Colonic mucosa (tissue), 4 donors: ENCODE data around the gene NT5DC1. TPM values are rescaled to one million over a fixed set of nuclear protein-coding genes. Genes with fewer than 3 reads are reported as not detected.

Experiments used
- DNase-seq: peaks from one replicate; pipeline ENCODE4 v3.0.0-alpha.2; 2020
- H3K27ac ChIP-seq: fragments of 200-600 bp; one replicate; pipeline ENCODE4 v1.8.0; 2021
- H3K27me3 ChIP-seq: fragments of 200-600 bp; one replicate; pipeline ENCODE4 v1.8.0; 2021
- H3K36me3 ChIP-seq: fragments of 200-600 bp; one replicate; pipeline ENCODE4 v1.8.0; 2021
- H3K4me1 ChIP-seq: fragments of 200-600 bp; one replicate; pipeline ENCODE4 v1.8.0; 2021; ENCODE audit warnings: mild to moderate bottlenecking
- H3K4me3 ChIP-seq: fragments of 200-600 bp; one replicate; pipeline ENCODE4 v1.8.0; 2021
- H3K9ac ChIP-seq, 2 donors: one replicate each; pipeline ENCODE4 v1.7.0; 2013; ENCODE audit warnings: control low read depth in 2 of 2, low read depth in 2 of 2, low read length in 2 of 2
- H3K9me3 ChIP-seq: fragments of 200-600 bp; one replicate; pipeline ENCODE4 v1.8.0; 2021
- CTCF ChIP-seq: fragments of 200-600 bp; IDR thresholded peaks from one replicate; pipeline ENCODE4 v1.8.0; 2022; ENCODE audit warnings: antibody characterized with exemption, mild to moderate bottlenecking
- intact Hi-C: fragments of 100-400 bp; cut with DNase I; formaldehyde crosslinking; loops from one replicate; pipeline ENCODE4 v1.14.1; 2022
- total RNA-seq, 2 donors: library from RNA; stranded (reverse); fragmentation: NEBNext Ultra II Directional in 1 of 2; extraction: Animal tissue kit (Norgen Biotek cat#: 25700) in 1 of 2; gene quantifications; one replicate each; pipeline ENCODE4 v1.2.1, GENCODE V29; 2021
- donor health status: healthy.
- donor health status: DM: no; HTN: no; CAD: no.
- donor health status: DM: no; HTN: no; CAD: no.

NT5DC1 gene
- total RNA-seq = 10 to 100 TPM; 49.8 to 50.1 TPM

- Histone ChIP-seq H3K4me3 (peak within 1 kb of the TSS; percentile 89), H3K9me3 (no peaks in the 10 kb centered on the region), H3K4me1 (peaks cover 7% of the 10 kb centered on the region), H3K27ac (peak within 1 kb of the TSS; percentile 97), H3K27me3 (no peaks in the 10 kb centered on the region), H3K36me3 (no peaks in the 10 kb centered on the region), H3K9ac (peak within 1 kb of the TSS; percentile 76 to 87)
- intact Hi-C loops = no loop called here
- TF ChIP-seq CTCF = peak; percentile 27
- DNase-seq = peak; percentile 90
These were observed at the start of gene NT5DC1 for GRCh38 chr6:116100419-116101301. Gene NT5DC1 (plus strand): TSS chr6:116100853. CDS start chr6:116100931, 78 bp downstream.

GRCh38 chr6:116051244-116051643, 49.4 kb upstream of the NT5DC1 start:
- Histone ChIP-seq H3K9me3 (no peaks in the 10 kb centered on the region), H3K27me3 (no peaks in the 10 kb centered on the region), H3K4me3 (no peak overlapping the region), H3K36me3 (no peaks in the 10 kb centered on the region), H3K4me1 (peaks cover 4% of the 10 kb centered on the region), H3K9ac (no peak overlapping the region), H3K27ac (no peak overlapping the region)
- no peak for DNase-seq
- no peak for TF ChIP-seq CTCF
- intact Hi-C loops = no loop called here

- Histone ChIP-seq H3K9me3 (no peaks in the 10 kb centered on the region), H3K36me3 (no peaks in the 10 kb centered on the region), H3K27me3 (no peaks in the 10 kb centered on the region), H3K27ac (no peak overlapping the region), H3K4me3 (no peak overlapping the region), H3K4me1 (no peaks in the 10 kb centered on the region), H3K9ac (no peak overlapping the region)
- intact Hi-C loops = no loop called here
- no peak for DNase-seq
- no peak for TF ChIP-seq CTCF
These were observed 45.1 kb upstream of the NT5DC1 start for GRCh38 chr6:116055513-116055912.

- no peaks in the 10 kb centered on the region for H3K4me1 ChIP-seq
- DNase-seq = no peak
These were observed 42.9 kb upstream of the NT5DC1 start for GRCh38 chr6:116057766-116058165.

More at GRCh38 chr6:116057766-116058165, 42.9 kb upstream of the NT5DC1 start:
- no peaks in the 10 kb centered on the region for H3K27me3 ChIP-seq
- H3K9me3 ChIP-seq = no peaks in the 10 kb centered on the region
- intact Hi-C loops = no loop called here
- no peaks in the 10 kb centered on the region for H3K36me3 ChIP-seq
- no peak for TF ChIP-seq CTCF
- peak overlapping the region; percentile 3 for H3K4me3 ChIP-seq
- no peak overlapping the region for H3K27ac ChIP-seq
- peak overlapping the region in 1 of 2 donors; percentile 6 for H3K9ac ChIP-seq
